ENCODE results near the gene SMIM27. TPM values are rescaled to one million over a fixed set of nuclear protein-coding genes. Genes with fewer than 3 reads are reported as not detected.
"Not testable (repeated sequence)": the region's sequence is repeated elsewhere in the genome, so short reads cannot be mapped to it uniquely, and the experiment has no call there.

SMIM27 gene
- total and polyA plus RNA-seq, 2 experiments from 2014 or later = 3.4 to 24.4 TPM

- H3K4me1 ChIP-seq (ENCODE audit: insufficient read depth) = no peaks in the 10 kb centered on the region
- H3K27ac ChIP-seq = no peak overlapping the region
- 85% methylated on average over 1 of the region's 1 CpG for WGBS (ENCODE audit: low lambda C conversion rate, missing lambda C conversion rate)
- no peaks in the 10 kb centered on the region for H3K36me3 ChIP-seq (replicated peaks; ENCODE audit: insufficient read depth, low read depth)
- no peaks in the 10 kb centered on the region for H3K27me3 ChIP-seq
- H3K4me2 ChIP-seq = no peak overlapping the region
- no peak for DNase-seq (ENCODE audit: low spot score)
- H3K79me2 ChIP-seq = no peaks in the 10 kb centered on the region
- H4K20me1 ChIP-seq (ENCODE audit: insufficient read depth, poor library complexity, severe bottlenecking) = no peaks in the 10 kb centered on the region
- no peak overlapping the region for H3K4me3 ChIP-seq
- TF ChIP-seq EZH2 (IDR thresholded peaks at IDR 0.05; ENCODE audit: borderline replicate concordance) = no peak
- no peaks in the 10 kb centered on the region for H3K9me2 ChIP-seq (replicated peaks; ENCODE audit: insufficient read depth)
- H3K9me3 ChIP-seq (ENCODE audit: low read depth) = no peaks in the 10 kb centered on the region
- no peak overlapping the region for H2AFZ ChIP-seq
Observed at GRCh38 chr9:32590898-32591297, 38.8 kb downstream of the SMIM27 start.

DNA sequence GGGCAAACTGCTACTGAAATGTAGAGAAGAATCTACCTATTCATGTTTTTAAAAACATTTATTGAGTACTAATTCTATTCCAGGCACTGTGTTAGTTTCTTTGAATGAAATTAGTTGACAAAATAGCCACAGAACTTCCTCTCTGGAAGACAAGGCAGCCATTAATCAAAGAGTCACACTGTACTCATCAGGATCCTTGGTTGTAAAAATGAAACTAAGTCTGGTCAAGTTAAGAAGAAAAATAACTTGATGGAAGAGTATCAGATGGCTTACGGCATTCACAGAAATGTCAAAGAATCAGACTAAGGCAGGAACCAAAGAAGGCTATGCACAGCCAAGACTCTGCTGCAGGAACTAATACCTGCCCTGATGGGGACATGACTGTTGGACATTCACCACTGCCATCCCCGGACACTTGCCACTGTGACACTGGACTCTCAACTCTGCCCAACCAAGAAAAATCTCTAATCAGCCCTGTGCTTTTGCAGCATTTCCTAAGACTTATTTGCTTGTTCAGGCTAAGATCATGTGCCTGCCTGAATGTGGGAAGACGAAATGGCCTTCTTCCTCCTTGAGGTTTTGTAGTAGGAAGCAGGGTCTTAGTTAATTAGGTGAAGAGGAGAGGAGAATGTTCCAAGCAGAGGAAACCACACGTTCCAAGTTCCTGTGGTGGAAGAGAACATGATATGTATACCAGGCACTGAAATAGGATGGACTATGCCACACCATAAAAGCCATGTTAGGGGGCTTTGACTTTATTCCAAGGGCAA lies 44.2 kb downstream of the SMIM27 start:
- no peak overlapping the region for H2AFZ ChIP-seq
- H3K4me3 ChIP-seq = no peak overlapping the region
- TF ChIP-seq EZH2phosphoT487 (IDR thresholded peaks at IDR 0.05; ENCODE audit: low read depth, severe bottlenecking, unreplicated experiment) (no peak), CTCF (IDR thresholded peaks at IDR 0.05; ENCODE audit: poor library complexity) (no peak), EZH2 (IDR thresholded peaks at IDR 0.05; ENCODE audit: borderline replicate concordance) (no peak)
- H3K4me2 ChIP-seq = no peak overlapping the region
- H3K27ac ChIP-seq = no peak overlapping the region
- no peaks in the 10 kb centered on the region for H3K9me2 ChIP-seq (replicated peaks; ENCODE audit: insufficient read depth)
- H4K20me1 ChIP-seq (ENCODE audit: insufficient read depth, poor library complexity, severe bottlenecking) = no peaks in the 10 kb centered on the region
- 89% methylated on average over 4 of the region's 4 CpGs for WGBS (ENCODE audit: low lambda C conversion rate, missing lambda C conversion rate)
- no peak for DNase-seq (ENCODE audit: low spot score)
- no peaks in the 10 kb centered on the region for H3K9me3 ChIP-seq (ENCODE audit: low read depth)
- no peaks in the 10 kb centered on the region for H3K79me2 ChIP-seq
- H3K36me3 ChIP-seq (replicated peaks; ENCODE audit: insufficient read depth, low read depth) = no peaks in the 10 kb centered on the region
- no peaks in the 10 kb centered on the region for H3K4me1 ChIP-seq (ENCODE audit: insufficient read depth)
- no peaks in the 10 kb centered on the region for H3K27me3 ChIP-seq

- Histone ChIP-seq H4K20me1 (ENCODE audit: insufficient read depth, poor library complexity, severe bottlenecking) (no peaks in the 10 kb centered on the region), H3K9me2 (replicated peaks; ENCODE audit: insufficient read depth) (no peaks in the 10 kb centered on the region), H3K4me1 (ENCODE audit: insufficient read depth) (no peaks in the 10 kb centered on the region), H3K79me2 (no peaks in the 10 kb centered on the region), H3K27ac (no peak overlapping the region), H2AFZ (no peak overlapping the region), H3K36me3 (replicated peaks; ENCODE audit: insufficient read depth, low read depth) (no peaks in the 10 kb centered on the region), H3K27me3 (no peaks in the 10 kb centered on the region), H3K4me3 (no peak overlapping the region), H3K9me3 (ENCODE audit: low read depth) (no peaks in the 10 kb centered on the region), H3K4me2 (no peak overlapping the region)
- DNase-seq (ENCODE audit: low spot score) = no peak
- TF ChIP-seq EZH2phosphoT487 (IDR thresholded peaks at IDR 0.05; ENCODE audit: low read depth, severe bottlenecking, unreplicated experiment) (no peak), CTCF (IDR thresholded peaks at IDR 0.05; ENCODE audit: poor library complexity) (no peak), EZH2 (IDR thresholded peaks at IDR 0.05; ENCODE audit: borderline replicate concordance) (no peak)
Observed at GRCh38 chr9:32596936-32597335, 44.8 kb downstream of the SMIM27 start.

- H3K4me2 ChIP-seq; H3K9me2 ChIP-seq (replicated peaks; ENCODE audit: insufficient read depth); H3K79me2 ChIP-seq; H2AFZ ChIP-seq; H3K36me3 ChIP-seq (replicated peaks; ENCODE audit: insufficient read depth, low read depth); DNase-seq (ENCODE audit: low spot score); H3K4me3 ChIP-seq; H4K20me1 ChIP-seq (ENCODE audit: insufficient read depth, poor library complexity, severe bottlenecking); H3K27me3 ChIP-seq; H3K4me1 ChIP-seq (ENCODE audit: insufficient read depth); H3K27ac ChIP-seq; H3K9me3 ChIP-seq (ENCODE audit: low read depth): not testable (repeated sequence)
- WGBS (ENCODE audit: low lambda C conversion rate, missing lambda C conversion rate) = 78% methylated on average over 3 of the region's 3 CpGs
Observed at GRCh38 chr9:32599021-32599420, 46.9 kb downstream of the SMIM27 start.

Other genes with a start within 250 kb of the SMIM27 start
- gene ACO1, start 167.7 kb upstream of the SMIM27 start, total RNA-seq = 62.7 and 65.7 TPM in 2 replicates
- 35.1 and 46.1 TPM in 2 replicates for gene ACO1, start 167.7 kb upstream of the SMIM27 start, polyA plus RNA-seq
- 5.1 and 5.9 TPM in 2 replicates for gene RIGI, start 26.1 kb upstream of the SMIM27 start, total RNA-seq
- gene RIGI, start 26.1 kb upstream of the SMIM27 start, polyA plus RNA-seq = 2.5 and 3.9 TPM in 2 replicates
- 25.8 and 26.5 TPM in 2 replicates for gene TOPORS, start 259 bp downstream of the SMIM27 start, total RNA-seq
- 14.1 and 15.4 TPM in 2 replicates for gene TOPORS, start 259 bp downstream of the SMIM27 start, polyA plus RNA-seq
- 73.7 and 90.5 TPM in 2 replicates for gene NDUFB6, start 20.8 kb downstream of the SMIM27 start, total RNA-seq
- 114 and 122 TPM in 2 replicates for gene NDUFB6, start 20.8 kb downstream of the SMIM27 start, polyA plus RNA-seq
- not detected in 2 replicates for gene TAF1L, start 83.3 kb downstream of the SMIM27 start, total RNA-seq
- gene TAF1L, start 83.3 kb downstream of the SMIM27 start, polyA plus RNA-seq = not detected in 2 replicates
- 0.40 and 0.43 TPM in 2 replicates for gene TMEM215, start 231.2 kb downstream of the SMIM27 start, total RNA-seq
- 0.62 TPM in 1 of 2 replicates, not detected in the other for gene TMEM215, start 231.2 kb downstream of the SMIM27 start, polyA plus RNA-seq